Islet precursor cell (in vitro differentiated cells): Measurements from ENCODE around the gene DYRK3.
"Not testable (repeated sequence)": the region's sequence is repeated elsewhere in the genome, so short reads cannot be mapped to it uniquely, and the experiment has no call there.

ENCODE experiments used
- DNase-seq: peaks from one replicate; pipeline ENCODE4 v3.0.0-alpha.2; 2018

DYRK3 gene

GRCh38 chr1:206635080-206635977, at the start of gene DYRK3:
DYRK3 (plus strand) TSS chr1:206635536; CDS start chr1:206635704, 168 bp downstream.
- DNase-seq: peak; percentile 93

- DNase-seq: no peak
These were observed 48.6 kb upstream of the DYRK3 start for GRCh38 chr1:206586501-206587445.

- peak; percentile 46 for DNase-seq
These were observed 47.4 kb upstream of the DYRK3 start for GRCh38 chr1:206587904-206588303.

DNA sequence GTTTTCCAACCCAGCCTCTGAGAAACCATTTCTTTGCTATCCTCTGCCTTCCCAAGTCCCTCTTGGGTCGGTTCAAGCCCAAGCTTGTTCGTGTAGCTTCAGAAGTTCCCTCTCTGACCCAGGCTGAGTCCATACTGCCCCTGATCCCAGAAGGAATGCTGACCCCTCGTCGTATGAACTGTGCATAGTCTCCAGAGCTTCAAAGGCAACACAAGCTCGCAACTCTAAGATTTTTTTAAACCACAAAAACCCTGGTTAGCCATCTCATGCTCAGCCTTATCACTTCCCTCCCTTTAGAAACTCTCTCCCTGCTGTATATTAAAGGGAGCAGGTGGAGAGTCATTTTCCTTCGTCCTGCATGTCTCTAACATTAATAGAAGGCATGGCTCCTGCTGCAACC, 46.8 kb upstream of the DYRK3 start:
- no peak for DNase-seq

GRCh38 chr1:206589206-206589605, 46.1 kb upstream of the DYRK3 start:
- DNase-seq: no peak

- DNase-seq: no peak
These were observed 45.1 kb upstream of the DYRK3 start for GRCh38 chr1:206590025-206590758.

DNA sequence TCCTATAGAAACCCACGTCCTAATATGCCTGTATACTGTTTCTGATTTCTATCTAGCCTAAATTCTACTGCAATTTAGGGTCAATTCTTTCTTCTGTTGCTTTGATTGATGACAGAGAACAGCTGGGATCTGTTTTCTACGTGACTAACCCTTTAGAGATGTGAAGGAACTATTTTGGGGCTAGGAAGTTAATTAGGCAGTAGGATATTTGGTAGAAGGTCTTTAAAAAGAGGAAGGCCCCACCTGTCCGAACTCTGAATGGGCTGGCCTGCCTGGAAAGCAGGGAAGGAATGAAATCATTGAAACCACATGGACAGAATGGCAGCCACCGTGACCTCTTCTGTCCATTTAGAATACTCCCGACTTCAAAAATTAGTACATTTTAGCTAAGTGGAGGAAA, 44.1 kb upstream of the DYRK3 start:
- DNase-seq: no peak

DNA sequence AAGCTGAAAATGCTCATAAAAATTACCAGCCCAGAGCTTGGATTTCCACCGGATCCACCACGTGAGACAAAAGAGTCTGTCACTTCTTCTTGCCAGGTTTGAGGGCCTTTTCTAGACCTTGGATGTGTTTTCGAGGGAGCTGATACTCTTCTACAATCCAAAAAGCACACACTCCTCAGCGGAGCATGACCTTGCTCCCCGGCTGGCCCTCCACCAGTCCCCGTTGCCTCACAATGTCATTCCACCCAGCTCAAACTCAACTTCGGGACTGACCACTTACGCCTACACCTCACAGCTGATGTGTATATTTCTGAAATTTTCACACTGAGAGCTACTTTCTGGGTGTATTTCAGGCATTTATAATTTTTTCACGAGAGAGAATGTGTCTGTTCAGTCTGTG, 43.6 kb upstream of the DYRK3 start:
- no peak for DNase-seq

DNA sequence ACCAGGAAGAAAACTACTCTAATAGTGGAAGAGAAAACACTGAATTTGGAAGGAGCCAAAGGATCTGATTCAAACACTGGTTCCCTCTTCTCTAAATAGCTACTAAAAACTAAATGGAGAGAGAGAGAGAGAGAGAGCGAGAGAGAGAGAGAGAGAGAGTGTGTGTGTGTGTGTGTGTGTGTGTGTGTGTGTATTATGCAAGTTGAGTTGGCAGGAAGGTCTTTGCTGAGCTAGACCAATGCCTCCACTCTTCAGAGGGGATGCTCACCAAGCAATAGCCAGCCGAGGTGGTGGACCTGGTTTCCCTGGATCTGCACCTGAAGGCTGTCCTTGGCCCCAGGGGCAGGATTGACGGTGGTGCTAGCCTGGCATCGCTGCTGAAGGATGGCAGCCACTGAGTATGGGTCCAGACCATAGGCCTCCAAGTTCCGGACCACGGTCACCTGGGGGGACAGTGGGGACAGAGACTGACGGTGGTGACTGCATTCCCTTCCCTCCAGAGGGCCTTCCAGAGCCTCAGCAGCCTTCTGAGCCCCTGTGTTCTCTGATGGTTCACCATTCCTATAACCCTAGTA, 41.9 kb upstream of the DYRK3 start:
- DNase-seq: no peak

DNA sequence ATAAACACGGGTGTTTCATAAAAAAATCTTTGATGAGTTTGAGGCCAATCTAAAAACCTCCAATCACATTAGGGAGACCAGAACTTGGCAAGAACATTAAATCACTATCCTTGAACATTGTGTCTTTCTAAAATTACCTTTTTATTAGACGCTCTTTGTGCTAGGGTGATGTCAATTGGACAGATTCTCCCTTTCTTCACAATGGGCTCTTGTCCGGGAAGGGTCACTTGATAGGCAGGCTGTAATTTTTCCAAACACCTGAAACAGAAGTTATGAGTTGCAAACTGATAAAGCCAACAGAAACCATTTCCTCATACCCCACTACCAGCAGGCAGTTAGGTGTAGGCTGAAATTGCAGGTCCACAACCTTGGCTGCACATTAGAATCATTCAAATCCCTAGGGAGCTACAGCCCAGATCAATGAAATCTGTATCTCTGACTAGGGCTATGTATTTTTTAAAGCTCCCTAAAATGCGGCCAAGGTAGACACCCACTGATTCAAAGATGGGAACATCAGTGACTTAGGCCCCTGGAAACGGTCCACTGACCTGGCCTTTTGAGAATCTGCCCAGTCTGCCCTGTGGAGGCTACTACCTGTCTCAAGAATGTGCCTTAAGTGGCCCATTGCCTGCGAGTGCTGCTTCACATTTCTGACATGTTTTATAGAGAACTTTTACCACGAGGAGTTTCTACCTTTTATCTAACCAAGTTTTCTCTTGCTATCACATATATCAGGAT, 39.6 kb upstream of the DYRK3 start:
- DNase-seq: no peak

GRCh38 chr1:206596319-206596666, 39.0 kb upstream of the DYRK3 start:
- DNase-seq: no peak

DNA sequence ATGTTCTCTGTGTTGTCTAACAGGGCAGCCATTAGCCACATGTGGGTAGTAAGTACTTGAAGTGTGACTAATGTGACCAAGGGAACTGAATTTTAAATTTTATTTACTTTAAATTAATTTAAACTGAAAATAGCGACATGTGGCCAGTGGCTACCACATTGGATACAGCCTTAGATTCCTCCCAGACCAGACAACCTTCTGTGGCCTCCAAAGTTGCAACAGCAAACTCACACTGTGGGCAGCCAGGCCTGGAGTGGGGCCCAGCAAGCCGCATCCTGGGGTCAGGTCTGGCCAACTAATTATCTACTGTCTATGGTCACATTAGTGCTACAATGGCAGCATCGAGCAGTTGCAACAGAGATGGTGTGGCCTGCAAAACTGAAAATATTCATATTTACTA, 34.8 kb upstream of the DYRK3 start:
- no peak for DNase-seq

GRCh38 chr1:206604861-206605260, 30.5 kb upstream of the DYRK3 start:
- DNase-seq: no peak

- DNase-seq: no peak
These were observed 28.5 kb upstream of the DYRK3 start for GRCh38 chr1:206606867-206607266.

DNA sequence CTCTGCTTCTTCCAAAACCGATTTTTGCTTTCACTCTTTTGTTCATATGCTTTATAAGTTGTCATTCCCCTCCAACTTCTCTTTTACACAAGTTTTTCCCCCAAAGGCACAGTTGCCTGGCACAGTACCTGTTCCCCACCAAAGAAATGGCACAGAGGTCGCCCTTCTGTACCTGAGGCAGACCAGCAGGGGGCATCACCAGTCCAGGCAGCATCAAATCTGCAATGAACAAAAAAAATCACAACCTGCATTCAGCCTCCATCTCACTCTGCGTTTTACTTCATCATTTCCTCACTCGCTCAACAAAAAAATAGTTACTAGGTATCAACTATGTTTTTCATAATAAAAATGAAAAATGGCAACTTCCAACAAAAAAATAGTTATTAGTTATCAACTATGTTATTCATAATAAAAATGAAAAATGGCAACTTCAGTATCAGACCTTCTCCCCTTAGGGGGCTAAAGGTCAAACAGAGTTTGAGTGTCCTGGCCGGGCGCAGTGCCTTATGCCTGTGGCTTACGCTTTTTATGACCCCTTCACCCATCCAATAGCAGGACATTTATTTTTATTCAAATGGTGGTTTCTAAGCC, 27.1 kb upstream of the DYRK3 start:
- peak; percentile 69 for DNase-seq

- DNase-seq: no peak
These were observed 25.9 kb upstream of the DYRK3 start for GRCh38 chr1:206609229-206609991.

GRCh38 chr1:206612129-206612876, 23.0 kb upstream of the DYRK3 start, which contains the start of gene EIF2D:
EIF2D (minus strand) TSS chr1:206612465; CDS start chr1:206612342, 123 bp downstream.
- peak; percentile 96 for DNase-seq

- DNase-seq: not testable (repeated sequence)
These were observed 8.9 kb upstream of the DYRK3 start for GRCh38 chr1:206626396-206626795.

DNA sequence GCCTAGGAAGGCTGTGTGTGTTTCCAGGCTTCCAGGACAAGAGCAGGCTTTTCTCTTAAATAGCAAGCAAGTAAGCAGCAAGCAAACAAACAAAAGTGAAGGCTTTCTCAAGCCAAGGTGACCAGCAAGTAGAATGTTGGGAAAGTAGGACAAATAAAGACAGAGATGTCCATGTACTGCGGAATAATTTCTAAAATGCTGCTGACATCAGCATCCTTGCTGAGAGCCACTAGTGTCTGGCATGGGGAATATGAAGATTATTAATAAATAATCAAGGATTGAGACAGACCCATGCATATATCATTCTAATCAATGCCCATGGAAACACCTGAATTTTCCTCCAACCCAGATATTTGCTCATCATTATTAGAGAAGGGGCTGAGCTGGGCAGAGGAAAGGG, 6.4 kb upstream of the DYRK3 start:
- no peak for DNase-seq

GRCh38 chr1:206631085-206631509, 4.2 kb upstream of the DYRK3 start:
- peak; percentile 88 for DNase-seq
